Measurements from ENCODE around the gene CX3CR1.

CX3CR1 gene

DNA sequence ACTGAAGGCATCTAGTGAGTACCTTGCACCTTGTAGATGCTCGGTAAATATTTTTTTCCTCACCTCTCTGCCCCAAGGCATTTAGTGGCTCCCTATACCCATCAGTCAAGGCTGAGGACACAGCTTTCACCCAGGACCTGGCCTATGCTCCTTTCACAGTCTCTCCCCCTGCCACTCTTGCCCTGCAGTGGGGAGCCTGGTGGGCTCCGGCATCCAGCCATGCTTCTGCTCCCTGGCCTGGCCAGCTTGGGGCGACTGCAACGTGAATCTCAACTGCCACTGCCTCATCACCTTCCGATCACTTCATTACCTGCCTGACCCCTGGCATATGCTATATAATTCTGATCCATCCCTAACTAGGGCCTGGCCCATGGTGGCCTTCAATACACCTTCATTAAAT, 735 bp upstream of the CX3CR1 start:
- peak overlapping the region; percentile 84 for H3K4me2 ChIP-seq (ENCODE audit: low read length)
- no peak for TF ChIP-seq EZH2phosphoT487 (IDR thresholded peaks at IDR 0.05; ENCODE audit: low read depth)
- TF ChIP-seq, protein P1, sequence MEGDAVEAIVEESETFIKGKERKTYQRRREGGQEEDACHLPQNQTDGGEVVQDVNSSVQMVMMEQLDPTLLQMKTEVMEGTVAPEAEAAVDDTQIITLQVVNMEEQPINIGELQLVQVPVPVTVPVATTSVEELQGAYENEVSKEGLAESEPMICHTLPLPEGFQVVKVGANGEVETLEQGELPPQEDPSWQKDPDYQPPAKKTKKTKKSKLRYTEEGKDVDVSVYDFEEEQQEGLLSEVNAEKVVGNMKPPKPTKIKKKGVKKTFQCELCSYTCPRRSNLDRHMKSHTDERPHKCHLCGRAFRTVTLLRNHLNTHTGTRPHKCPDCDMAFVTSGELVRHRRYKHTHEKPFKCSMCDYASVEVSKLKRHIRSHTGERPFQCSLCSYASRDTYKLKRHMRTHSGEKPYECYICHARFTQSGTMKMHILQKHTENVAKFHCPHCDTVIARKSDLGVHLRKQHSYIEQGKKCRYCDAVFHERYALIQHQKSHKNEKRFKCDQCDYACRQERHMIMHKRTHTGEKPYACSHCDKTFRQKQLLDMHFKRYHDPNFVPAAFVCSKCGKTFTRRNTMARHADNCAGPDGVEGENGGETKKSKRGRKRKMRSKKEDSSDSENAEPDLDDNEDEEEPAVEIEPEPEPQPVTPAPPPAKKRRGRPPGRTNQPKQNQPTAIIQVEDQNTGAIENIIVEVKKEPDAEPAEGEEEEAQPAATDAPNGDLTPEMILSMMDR (IDR thresholded peaks at IDR 0.05; ENCODE audit: low read depth, low read length) = no peak

DNA sequence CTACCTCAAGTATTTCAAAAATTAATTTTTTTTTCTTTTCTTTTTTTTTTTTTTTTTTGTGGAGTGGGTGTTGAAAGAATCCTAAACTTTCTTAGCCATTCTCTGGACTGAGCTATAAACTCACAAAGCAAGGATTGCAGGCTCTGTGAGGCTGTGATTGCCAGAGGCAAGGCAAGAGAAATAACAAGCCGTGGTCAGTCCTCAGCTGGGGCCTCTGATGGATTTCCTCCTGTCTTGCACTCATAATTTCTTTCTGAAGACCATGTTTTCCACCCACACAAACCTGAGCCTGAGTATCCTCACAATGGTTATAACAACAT, 1.3 kb downstream of the CX3CR1 start:
- H2AFZ ChIP-seq (ENCODE audit: low read depth, low read length) = no peak overlapping the region
- H3K9me3 ChIP-seq (ENCODE audit: insufficient read depth, low read length) = no peaks in the 10 kb centered on the region
- H3K36me3 ChIP-seq (replicated peaks; ENCODE audit: low read depth, low read length) = no peaks in the 10 kb centered on the region
- peaks cover 29% of the 10 kb centered on the region for H3K4me1 ChIP-seq (ENCODE audit: low read length)
- no peak overlapping the region for H3K4me3 ChIP-seq (ENCODE audit: low read length)
- H3K4me2 ChIP-seq (ENCODE audit: low read length) = no peak overlapping the region
- H3K79me2 ChIP-seq (ENCODE audit: low read length) = no peaks in the 10 kb centered on the region
- no peak for TF ChIP-seq EZH2phosphoT487 (IDR thresholded peaks at IDR 0.05; ENCODE audit: low read depth)
- TF ChIP-seq, protein P1 (IDR thresholded peaks at IDR 0.05; ENCODE audit: low read depth, low read length) = no peak
- no peak overlapping the region for H3K27ac ChIP-seq (ENCODE audit: low read length)
- no peak overlapping the region for H3K9ac ChIP-seq (ENCODE audit: low read length)
- H3K27me3 ChIP-seq (ENCODE audit: low read depth, low read length) = peaks cover 18% of the 10 kb centered on the region
- no peaks in the 10 kb centered on the region for H4K20me1 ChIP-seq (ENCODE audit: insufficient read depth, low read length)

More for the DNA sequence above, 735 bp upstream of the CX3CR1 start:
- peaks cover 18% of the 10 kb centered on the region for H3K27me3 ChIP-seq (ENCODE audit: low read depth, low read length)
- no peak overlapping the region for H3K4me3 ChIP-seq (ENCODE audit: low read length)
- H3K9me3 ChIP-seq (ENCODE audit: insufficient read depth, low read length) = no peaks in the 10 kb centered on the region
- H2AFZ ChIP-seq (ENCODE audit: low read depth, low read length) = no peak overlapping the region
- no peaks in the 10 kb centered on the region for H3K79me2 ChIP-seq (ENCODE audit: low read length)
- H4K20me1 ChIP-seq (ENCODE audit: insufficient read depth, low read length) = no peaks in the 10 kb centered on the region
- no peak overlapping the region for H3K9ac ChIP-seq (ENCODE audit: low read length)
- H3K4me1 ChIP-seq (ENCODE audit: low read length) = peaks cover 35% of the 10 kb centered on the region
- no peak overlapping the region for H3K27ac ChIP-seq (ENCODE audit: low read length)
- H3K36me3 ChIP-seq (replicated peaks; ENCODE audit: low read depth, low read length) = no peaks in the 10 kb centered on the region

DNA sequence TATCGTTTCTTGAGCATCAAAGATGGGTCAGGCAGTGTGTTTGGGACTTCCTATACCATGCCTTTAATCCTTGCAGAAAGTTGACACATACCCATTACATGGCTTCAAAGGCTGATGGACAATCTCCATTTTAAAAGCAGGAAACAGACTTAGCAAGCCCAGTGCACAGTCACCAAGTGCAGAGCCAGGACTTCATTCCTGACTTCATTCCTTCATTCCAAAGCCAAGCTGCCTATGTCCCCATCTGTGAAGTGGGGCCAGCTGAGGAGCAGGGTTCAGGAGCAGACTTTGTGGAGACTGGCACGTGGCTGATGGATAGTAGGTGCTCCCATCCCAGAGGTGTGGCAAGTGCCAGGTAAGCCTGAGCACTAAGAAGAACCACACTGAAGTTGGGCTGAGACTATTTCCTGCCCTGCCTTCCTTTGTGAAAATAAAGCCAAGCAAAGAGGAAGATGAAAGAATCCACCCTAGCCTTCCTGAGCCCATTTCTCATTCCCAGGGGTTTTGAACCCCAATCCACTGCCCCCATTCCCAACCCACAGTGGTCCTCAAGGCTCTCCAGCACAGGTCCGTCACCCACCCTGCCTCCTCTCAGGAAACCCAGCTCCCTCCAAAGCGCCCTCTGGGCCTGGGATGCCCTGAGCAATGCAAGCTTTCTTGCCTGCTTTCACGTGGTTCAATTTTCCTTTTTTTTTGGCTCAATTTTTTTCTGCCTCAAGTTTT, 1.8 kb downstream of the CX3CR1 start:
- Histone ChIP-seq H3K27ac (ENCODE audit: low read length) (no peak overlapping the region), H3K79me2 (ENCODE audit: low read length) (no peaks in the 10 kb centered on the region), H4K20me1 (ENCODE audit: insufficient read depth, low read length) (no peaks in the 10 kb centered on the region), H3K27me3 (ENCODE audit: low read depth, low read length) (peaks cover 18% of the 10 kb centered on the region), H3K9ac (ENCODE audit: low read length) (no peak overlapping the region), H3K4me1 (ENCODE audit: low read length) (peaks cover 29% of the 10 kb centered on the region), H3K4me3 (ENCODE audit: low read length) (no peak overlapping the region), H3K9me3 (ENCODE audit: insufficient read depth, low read length) (no peaks in the 10 kb centered on the region), H3K36me3 (replicated peaks; ENCODE audit: low read depth, low read length) (no peaks in the 10 kb centered on the region), H3K4me2 (ENCODE audit: low read length) (no peak overlapping the region), H2AFZ (ENCODE audit: low read depth, low read length) (no peak overlapping the region)
- TF ChIP-seq, protein P1 (IDR thresholded peaks at IDR 0.05; ENCODE audit: low read depth, low read length) = 0 out of 2 replicates have a peak, but pooled peaks have one; percentile 7
- no peak for TF ChIP-seq EZH2phosphoT487 (IDR thresholded peaks at IDR 0.05; ENCODE audit: low read depth)

DNA sequence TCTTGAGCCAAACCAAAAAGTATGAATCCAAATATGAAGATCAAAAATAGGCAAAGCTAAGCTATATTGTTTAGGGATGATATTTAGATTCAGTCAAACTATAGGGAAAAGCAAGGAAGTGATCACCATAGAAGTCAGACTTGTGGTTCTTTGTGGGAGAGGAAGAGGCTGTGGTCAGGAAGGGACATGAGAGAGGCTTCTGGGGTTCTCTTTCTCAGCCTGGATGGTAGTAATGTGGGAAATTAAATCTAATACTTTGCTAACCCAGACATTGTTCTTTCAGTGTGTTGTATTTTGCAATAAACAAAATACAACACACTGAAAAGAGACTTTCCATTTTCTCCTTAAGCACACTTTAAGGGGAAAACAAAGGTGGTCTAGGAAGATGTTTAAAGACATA, 3.1 kb downstream of the CX3CR1 start:
- no peaks in the 10 kb centered on the region for H3K79me2 ChIP-seq (ENCODE audit: low read length)
- no peak for TF ChIP-seq EZH2phosphoT487 (IDR thresholded peaks at IDR 0.05; ENCODE audit: low read depth)
- TF ChIP-seq, protein P1 (IDR thresholded peaks at IDR 0.05; ENCODE audit: low read depth, low read length) = no peak
- H3K4me1 ChIP-seq (ENCODE audit: low read length) = peaks cover 35% of the 10 kb centered on the region
- H3K4me2 ChIP-seq (ENCODE audit: low read length) = no peak overlapping the region
- H3K27me3 ChIP-seq (ENCODE audit: low read depth, low read length) = peaks cover 18% of the 10 kb centered on the region
- no peak overlapping the region for H2AFZ ChIP-seq (ENCODE audit: low read depth, low read length)
- H3K27ac ChIP-seq (ENCODE audit: low read length) = no peak overlapping the region
- H3K4me3 ChIP-seq (ENCODE audit: low read length) = no peak overlapping the region
- H4K20me1 ChIP-seq (ENCODE audit: insufficient read depth, low read length) = no peaks in the 10 kb centered on the region
- H3K9ac ChIP-seq (ENCODE audit: low read length) = no peak overlapping the region
- H3K36me3 ChIP-seq (replicated peaks; ENCODE audit: low read depth, low read length) = no peaks in the 10 kb centered on the region
- H3K9me3 ChIP-seq (ENCODE audit: insufficient read depth, low read length) = no peaks in the 10 kb centered on the region
